Adrenal gland (tissue), 5 donors: ENCODE results near the gene EMB.
"Not testable (repeated sequence)": the region's sequence is repeated elsewhere in the genome, so short reads cannot be mapped to it uniquely, and the experiment has no call there.

Experiments used
- POLR2A ChIP-seq, 2 donors: fragments of 450-650 bp; IDR thresholded peaks; one replicate each; pipeline ENCODE4 v1.6.1; 2017; ENCODE audit warnings: antibody characterized with exemption in 2 of 2, mild to moderate bottlenecking in 2 of 2, moderate library complexity in 1 of 2
- TF ChIP-seq, protein P1 (sequence below), 6 experiments: fragments of 450-650 bp in 4 of 6; fragments of 200-600 bp in 2 of 6; sonication (generic) in 1 of 6; IDR thresholded peaks; 1 replicate in 5 of 6; 2 replicates in 1 of 6; pipeline versions ENCODE4 v1.5.1 to v1.8.0; 2016 to 2021; ENCODE audit warnings: antibody characterized with exemption in 6 of 6, mild to moderate bottlenecking in 2 of 6, moderate library complexity in 1 of 6
- donor health status: DM: no; HTN: no; CAD: no.

GRCh38 chr5:50384381-50384780 lies 56.7 kb downstream of the EMB start:
- TF ChIP-seq, protein P1, sequence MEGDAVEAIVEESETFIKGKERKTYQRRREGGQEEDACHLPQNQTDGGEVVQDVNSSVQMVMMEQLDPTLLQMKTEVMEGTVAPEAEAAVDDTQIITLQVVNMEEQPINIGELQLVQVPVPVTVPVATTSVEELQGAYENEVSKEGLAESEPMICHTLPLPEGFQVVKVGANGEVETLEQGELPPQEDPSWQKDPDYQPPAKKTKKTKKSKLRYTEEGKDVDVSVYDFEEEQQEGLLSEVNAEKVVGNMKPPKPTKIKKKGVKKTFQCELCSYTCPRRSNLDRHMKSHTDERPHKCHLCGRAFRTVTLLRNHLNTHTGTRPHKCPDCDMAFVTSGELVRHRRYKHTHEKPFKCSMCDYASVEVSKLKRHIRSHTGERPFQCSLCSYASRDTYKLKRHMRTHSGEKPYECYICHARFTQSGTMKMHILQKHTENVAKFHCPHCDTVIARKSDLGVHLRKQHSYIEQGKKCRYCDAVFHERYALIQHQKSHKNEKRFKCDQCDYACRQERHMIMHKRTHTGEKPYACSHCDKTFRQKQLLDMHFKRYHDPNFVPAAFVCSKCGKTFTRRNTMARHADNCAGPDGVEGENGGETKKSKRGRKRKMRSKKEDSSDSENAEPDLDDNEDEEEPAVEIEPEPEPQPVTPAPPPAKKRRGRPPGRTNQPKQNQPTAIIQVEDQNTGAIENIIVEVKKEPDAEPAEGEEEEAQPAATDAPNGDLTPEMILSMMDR (IDR thresholded peaks at IDR 0.05) = not testable (repeated sequence)
- not testable (repeated sequence) for TF ChIP-seq POLR2A (IDR thresholded peaks at IDR 0.05)
